ENCODE data around the gene DHH. TPM values are rescaled to one million over a fixed set of nuclear protein-coding genes. Genes with fewer than 3 reads are reported as not detected.

Gene DHH
- polyA plus RNA-seq, 2 of the 4 experiments (the other 2 are of a cell fraction), result not detected

- TF ChIP-seq RAD21 (conservative IDR thresholded peaks at IDR 0.05 in 1 of 2, IDR thresholded peaks at IDR 0.05 in 1 of 2) (no peak), POLR2AphosphoS2 (conservative IDR thresholded peaks at IDR 0.05; ENCODE audit: low read length) (no peak), HOXA7 (CRISPR knock-in tag; IDR thresholded peaks at IDR 0.05) (no peak; the same call in 1 of the 2 replicates), SREBF2 (IDR thresholded peaks at IDR 0.05) (no peak), BCL3 (IDR thresholded peaks at IDR 0.05) (peak; percentile 52; the same call in 1 of the 3 replicates), RNF2 (IDR thresholded peaks at IDR 0.05; ENCODE audit: borderline replicate concordance, low read depth) (no peak), HEYL (CRISPR knock-in tag; IDR thresholded peaks at IDR 0.05) (no peak), NR3C1 (IDR thresholded peaks at IDR 0.05) (no peak), MAZ (IDR thresholded peaks at IDR 0.05; ENCODE audit: borderline replicate concordance, low read depth, low read length) (peak; percentile 95), KDM1A (IDR thresholded peaks at IDR 0.05; ENCODE audit: low read depth) (no peak), EHMT2 (IDR thresholded peaks at IDR 0.05; ENCODE audit: low read depth) (no peak), HOXB5 (CRISPR knock-in tag; IDR thresholded peaks at IDR 0.05) (peak; percentile 67; the same call in 1 of the 2 replicates), ELK1 (IDR thresholded peaks at IDR 0.05; ENCODE audit: low read depth, low read length) (no peak), CHD4 (IDR thresholded peaks at IDR 0.05; ENCODE audit: borderline replicate concordance) (no peak), USF2 (IDR thresholded peaks at IDR 0.05) (peak; percentile 62), CBX8 (IDR thresholded peaks at IDR 0.05) (no peak), MYC (IDR thresholded peaks at IDR 0.05; ENCODE audit: borderline replicate concordance, low read length) (peak; percentile 99), HDAC2 (IDR thresholded peaks at IDR 0.05) (no peak; the same call in 1 of the 2 replicates), ZSCAN20 (CRISPR knock-in tag; IDR thresholded peaks at IDR 0.05) (no peak), BHLHE40 (IDR thresholded peaks at IDR 0.05; ENCODE audit: low read depth, low read length) (0 out of 2 replicates have a peak, but pooled peaks have one; percentile 30), HMGXB4 (CRISPR knock-in tag; IDR thresholded peaks at IDR 0.05; ENCODE audit: borderline replicate concordance) (peak; percentile 98), NFE2L2 (conservative IDR thresholded peaks at IDR 0.05; ENCODE audit: low read length) (peak; percentile 85), SMC3 (IDR thresholded peaks at IDR 0.05) (no peak), RFX5 (IDR thresholded peaks at IDR 0.05) (no peak), ESRRA (IDR thresholded peaks at IDR 0.05; ENCODE audit: borderline replicate concordance, low read length) (peak; percentile 50; the same call in 1 of the 2 replicates)
These were observed 34.1 kb downstream of the DHH start, which contains the start of gene KMT2D (continued) for GRCh38 chr12:49060237-49061156.
